ENCODE measurements around the gene ZNF791. TPM values are rescaled to one million over a fixed set of nuclear protein-coding genes. Genes with fewer than 3 reads are reported as not detected.

Gene ZNF791
- total RNA-seq, 2 donors from 2014 or later = 26.0 to 32.4 TPM

GRCh38 chr19:12660980-12661379 is 50.3 kb downstream of the ZNF791 start:
- Histone ChIP-seq H3K27me3 (replicated peaks; ENCODE audit: insufficient read depth) (no peaks in the 10 kb centered on the region), H3K9me3 (no peaks in the 10 kb centered on the region), H3K4me3 (no peak overlapping the region), H3K4me1 (ENCODE audit: control insufficient read depth in 1 of 2, low read depth in 2 of 2) (peaks cover 0 to 5% of the 10 kb centered on the region in 2 donors), H3K27ac (no peak overlapping the region), H3K36me3 (peaks cover 28% of the 10 kb centered on the region)
- TF ChIP-seq CTCF (IDR thresholded peaks at IDR 0.05) = no peak
- no peak for DNase-seq (ENCODE audit: low spot score)
- ATAC-seq (ENCODE audit: insufficient number of reproducible peaks, low FRiP score, low read depth) = no peak

- H3K36me3 ChIP-seq = peaks cover 21% of the 10 kb centered on the region
- peaks cover 16 to 29% of the 10 kb centered on the region in 2 donors for H3K4me1 ChIP-seq (ENCODE audit: control insufficient read depth in 1 of 2, low read depth in 2 of 2)
- TF ChIP-seq CTCF (IDR thresholded peaks at IDR 0.05) = no peak
- no peak overlapping the region for H3K27ac ChIP-seq
- DNase-seq (ENCODE audit: low spot score) (no peak), ATAC-seq (ENCODE audit: insufficient number of reproducible peaks, low FRiP score, low read depth) (no peak)
- H3K9me3 ChIP-seq = no peaks in the 10 kb centered on the region
- H3K27me3 ChIP-seq (replicated peaks; ENCODE audit: insufficient read depth) = no peaks in the 10 kb centered on the region
- H3K4me3 ChIP-seq = no peak overlapping the region
Measured at GRCh38 chr19:12664406-12665280, 53.9 kb downstream of the ZNF791 start.

GRCh38 chr19:12665281-12665573 is 54.5 kb downstream of the ZNF791 start:
- peaks cover 20% of the 10 kb centered on the region for H3K36me3 ChIP-seq
- DNase-seq (ENCODE audit: low spot score) (no peak), ATAC-seq (ENCODE audit: insufficient number of reproducible peaks, low FRiP score, low read depth) (no peak)
- H3K4me3 ChIP-seq = peak overlapping the region; percentile 91
- no peaks in the 10 kb centered on the region for H3K27me3 ChIP-seq (replicated peaks; ENCODE audit: insufficient read depth)
- no peak for TF ChIP-seq CTCF (IDR thresholded peaks at IDR 0.05)
- H3K4me1 ChIP-seq (ENCODE audit: control insufficient read depth in 1 of 2, low read depth in 2 of 2) = peaks cover 18 to 33% of the 10 kb centered on the region in 2 donors
- H3K9me3 ChIP-seq = no peaks in the 10 kb centered on the region
- H3K27ac ChIP-seq = no peak overlapping the region

- Histone ChIP-seq H3K9me3 (no peaks in the 10 kb centered on the region), H3K4me1 (ENCODE audit: control insufficient read depth in 1 of 2, low read depth in 2 of 2) (peaks cover 23 to 39% of the 10 kb centered on the region in 2 donors), H3K4me3 (peak overlapping the region; percentile 91), H3K36me3 (peaks cover 15% of the 10 kb centered on the region), H3K27me3 (replicated peaks; ENCODE audit: insufficient read depth) (no peaks in the 10 kb centered on the region), H3K27ac (peak overlapping the region in 1 of 2 donors; percentile 62)
- no peak for TF ChIP-seq CTCF (IDR thresholded peaks at IDR 0.05)
- ATAC-seq (ENCODE audit: insufficient number of reproducible peaks, low FRiP score, low read depth) (no peak), DNase-seq (ENCODE audit: low spot score) (no peak)
Measured at GRCh38 chr19:12665671-12666264, 55.0 kb downstream of the ZNF791 start.

GRCh38 chr19:12666265-12667048 is 55.7 kb downstream of the ZNF791 start, which contains the start of the genes MAN2B1 and WDR83:
TSS of gene MAN2B1 (minus strand) at chr19:12666742. CDS start at chr19:12666701, 41 bp downstream.
TSS of gene WDR83 (plus strand) at chr19:12666807. CDS start at chr19:12669791, 2,984 bp downstream.
- no peak for ATAC-seq (ENCODE audit: insufficient number of reproducible peaks, low FRiP score, low read depth)
- Histone ChIP-seq H3K4me1 (ENCODE audit: control insufficient read depth in 1 of 2, low read depth in 2 of 2) (peaks cover 25 to 43% of the 10 kb centered on the region in 2 donors), H3K27me3 (replicated peaks; ENCODE audit: insufficient read depth) (no peaks in the 10 kb centered on the region), H3K4me3 (peak within 1 kb of the TSS; percentile 91), H3K36me3 (peaks cover 8% of the 10 kb centered on the region), H3K9me3 (no peaks in the 10 kb centered on the region), H3K27ac (peak within 1 kb of the TSS; percentile 62 to 71)
- no peak for TF ChIP-seq CTCF (IDR thresholded peaks at IDR 0.05)
- DNase-seq (ENCODE audit: low spot score) = no peak

Data from thoracic aorta (tissue), 2 donors.